Measurements from ENCODE around the gene CCR6.

DNA sequence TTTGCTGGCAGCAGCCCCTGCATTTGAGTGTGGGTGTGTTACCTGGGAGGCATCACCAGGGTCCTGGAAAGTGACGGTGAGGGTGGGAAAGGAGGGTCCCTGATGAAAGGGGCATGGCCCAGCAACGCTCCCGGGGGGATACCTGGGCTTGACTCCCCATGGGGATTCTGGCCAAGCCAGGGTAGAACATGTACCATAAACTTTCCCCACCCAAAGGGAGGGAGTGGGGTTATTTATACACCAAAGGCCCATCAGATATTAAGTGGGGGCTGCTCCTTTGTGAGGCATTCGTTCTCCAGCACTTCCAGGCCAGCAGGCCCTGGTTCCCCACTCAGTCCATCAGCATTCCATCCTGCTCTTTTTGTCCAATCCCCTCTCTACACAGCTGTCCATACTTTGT, 20.6 kb upstream of the CCR6 start:
- TF ChIP-seq, protein P1, sequence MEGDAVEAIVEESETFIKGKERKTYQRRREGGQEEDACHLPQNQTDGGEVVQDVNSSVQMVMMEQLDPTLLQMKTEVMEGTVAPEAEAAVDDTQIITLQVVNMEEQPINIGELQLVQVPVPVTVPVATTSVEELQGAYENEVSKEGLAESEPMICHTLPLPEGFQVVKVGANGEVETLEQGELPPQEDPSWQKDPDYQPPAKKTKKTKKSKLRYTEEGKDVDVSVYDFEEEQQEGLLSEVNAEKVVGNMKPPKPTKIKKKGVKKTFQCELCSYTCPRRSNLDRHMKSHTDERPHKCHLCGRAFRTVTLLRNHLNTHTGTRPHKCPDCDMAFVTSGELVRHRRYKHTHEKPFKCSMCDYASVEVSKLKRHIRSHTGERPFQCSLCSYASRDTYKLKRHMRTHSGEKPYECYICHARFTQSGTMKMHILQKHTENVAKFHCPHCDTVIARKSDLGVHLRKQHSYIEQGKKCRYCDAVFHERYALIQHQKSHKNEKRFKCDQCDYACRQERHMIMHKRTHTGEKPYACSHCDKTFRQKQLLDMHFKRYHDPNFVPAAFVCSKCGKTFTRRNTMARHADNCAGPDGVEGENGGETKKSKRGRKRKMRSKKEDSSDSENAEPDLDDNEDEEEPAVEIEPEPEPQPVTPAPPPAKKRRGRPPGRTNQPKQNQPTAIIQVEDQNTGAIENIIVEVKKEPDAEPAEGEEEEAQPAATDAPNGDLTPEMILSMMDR (IDR thresholded peaks at IDR 0.05 in 4 of 5, conservative IDR thresholded peaks at IDR 0.05 in 1 of 5) = no peak
- TF ChIP-seq POLR2A (IDR thresholded peaks at IDR 0.05) = no peak

All from gastrocnemius medialis (tissue), 4 donors.